ENCODE results near the gene NBEAL2.

DNA sequence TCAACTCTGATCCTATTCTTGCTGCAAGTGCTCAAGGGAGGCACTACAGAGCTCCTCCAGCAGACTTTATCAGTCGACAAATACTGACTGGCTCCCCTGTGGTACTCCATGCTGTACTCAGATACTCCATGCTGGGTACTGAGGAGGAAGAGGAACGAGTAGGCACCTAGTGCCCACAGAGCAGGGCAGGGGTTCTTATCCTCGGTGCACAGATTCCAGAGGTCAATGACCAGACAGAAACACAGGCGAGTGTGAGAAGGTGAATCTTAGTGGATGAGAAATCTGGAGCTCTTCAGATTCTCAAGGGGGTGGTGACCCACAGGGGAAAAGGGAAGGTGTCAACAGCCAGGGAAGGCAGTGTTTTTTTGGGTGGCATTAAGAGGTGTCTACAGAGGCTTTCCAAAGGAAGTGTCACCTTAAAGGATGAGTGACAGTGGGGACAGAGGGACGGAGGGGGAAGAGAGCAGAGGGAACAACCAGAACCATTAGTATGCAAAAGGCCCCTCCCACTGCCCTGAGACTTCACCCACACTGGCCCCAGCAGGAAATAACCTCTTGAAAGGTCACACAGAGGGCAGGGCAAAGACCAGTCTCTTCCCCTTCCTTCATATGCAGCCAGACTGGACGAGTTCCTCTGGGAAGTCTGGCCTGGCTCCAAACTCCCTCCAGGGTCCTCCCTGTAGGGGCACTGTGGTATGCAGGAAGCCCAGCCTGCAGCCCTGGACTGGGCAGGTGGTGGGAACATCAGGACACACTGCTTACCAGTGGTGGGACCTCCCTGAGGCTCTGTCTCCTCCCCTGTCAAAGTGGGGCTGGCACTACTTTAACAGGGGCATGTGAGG is 30.4 kb upstream of the NBEAL2 start:
- TF ChIP-seq, protein P1, sequence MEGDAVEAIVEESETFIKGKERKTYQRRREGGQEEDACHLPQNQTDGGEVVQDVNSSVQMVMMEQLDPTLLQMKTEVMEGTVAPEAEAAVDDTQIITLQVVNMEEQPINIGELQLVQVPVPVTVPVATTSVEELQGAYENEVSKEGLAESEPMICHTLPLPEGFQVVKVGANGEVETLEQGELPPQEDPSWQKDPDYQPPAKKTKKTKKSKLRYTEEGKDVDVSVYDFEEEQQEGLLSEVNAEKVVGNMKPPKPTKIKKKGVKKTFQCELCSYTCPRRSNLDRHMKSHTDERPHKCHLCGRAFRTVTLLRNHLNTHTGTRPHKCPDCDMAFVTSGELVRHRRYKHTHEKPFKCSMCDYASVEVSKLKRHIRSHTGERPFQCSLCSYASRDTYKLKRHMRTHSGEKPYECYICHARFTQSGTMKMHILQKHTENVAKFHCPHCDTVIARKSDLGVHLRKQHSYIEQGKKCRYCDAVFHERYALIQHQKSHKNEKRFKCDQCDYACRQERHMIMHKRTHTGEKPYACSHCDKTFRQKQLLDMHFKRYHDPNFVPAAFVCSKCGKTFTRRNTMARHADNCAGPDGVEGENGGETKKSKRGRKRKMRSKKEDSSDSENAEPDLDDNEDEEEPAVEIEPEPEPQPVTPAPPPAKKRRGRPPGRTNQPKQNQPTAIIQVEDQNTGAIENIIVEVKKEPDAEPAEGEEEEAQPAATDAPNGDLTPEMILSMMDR (IDR thresholded peaks at IDR 0.05): no peak
- no peak for TF ChIP-seq POLR2A (IDR thresholded peaks at IDR 0.05)
